Caco-2 (cell line): ENCODE measurements around the gene CST8. TPM values are rescaled to one million over a fixed set of nuclear protein-coding genes. Genes with fewer than 3 reads are reported as not detected.

Experiments used
- BruUV-seq: library from RNA; stranded (reverse); fragments of 400-500 nt; replicated peaks from 2 replicates; lab custom pipeline; 2021; lab: Mats Ljungman, UMichigan
- CTCF ChIA-PET: fragments of 300-600 bp; sonication (Branson Sonifier 250); formaldehyde crosslinking; loops from one replicate; lab custom pipeline; 2022; ENCODE audit warnings: antibody characterized with exemption; lab: Charles Lee
- POLR2A ChIA-PET: fragments of 300-600 bp; sonication (Branson Sonifier 250); formaldehyde crosslinking; loops from one replicate; lab custom pipeline; 2022; ENCODE audit warnings: antibody characterized with exemption; lab: Charles Lee
- DNase-seq, 2 experiments: peaks; one replicate each; pipeline versions ENCODE4 v3.0.0 to v3.0.0-alpha.2; 2020 to 2022
- H3K27me3 ChIP-seq: replicated peaks from 2 replicates; pipeline ENCODE4 v1.6.0; 2011; ENCODE audit warnings: low read length; ENCODE audit not compliant: control insufficient read depth, insufficient read depth
- H3K36me3 ChIP-seq: 2 replicates; pipeline ENCODE4 v1.5.1; 2011; ENCODE audit warnings: low read length; ENCODE audit not compliant: control insufficient read depth, insufficient read depth
- H3K4me1 ChIP-seq: fragments of 250-450 bp; sonication (Bioruptor Pico); 2 replicates; pipeline ENCODE4 v1.5.1; 2020; ENCODE audit warnings: mild to moderate bottlenecking
- H3K4me3 ChIP-seq: 2 replicates; pipeline ENCODE4 v1.5.1; 2011; ENCODE audit warnings: low read depth, mild to moderate bottlenecking, control low read depth, low read length
- H3K9me3 ChIP-seq: fragments of 250-450 bp; sonication (Bioruptor Pico); 2 replicates; pipeline ENCODE4 v1.5.1; 2020; ENCODE audit warnings: mild to moderate bottlenecking, moderate library complexity
- H3K27ac Mint-ChIP-seq: one replicate; pipeline ENCODE4 v1.8.0; 2022; ENCODE audit warnings: mixed read lengths; ENCODE audit not compliant: unreplicated experiment
- H3K27me3 Mint-ChIP-seq: one replicate; pipeline ENCODE4 v1.8.0; 2022; ENCODE audit warnings: mixed read lengths; ENCODE audit not compliant: insufficient read depth, unreplicated experiment
- H3K36me3 Mint-ChIP-seq: one replicate; pipeline ENCODE4 v1.8.0; 2022; ENCODE audit warnings: mild to moderate bottlenecking, mixed read lengths; ENCODE audit not compliant: insufficient read depth, unreplicated experiment
- H3K4me1 Mint-ChIP-seq: one replicate; pipeline ENCODE4 v1.8.0; 2022; ENCODE audit warnings: low read depth, mixed read lengths; ENCODE audit not compliant: unreplicated experiment
- H3K4me3 Mint-ChIP-seq: one replicate; pipeline ENCODE4 v1.8.0; 2022; ENCODE audit warnings: mild to moderate bottlenecking, moderate library complexity, mixed read lengths; ENCODE audit not compliant: unreplicated experiment
- H3K9me3 Mint-ChIP-seq: one replicate; pipeline ENCODE4 v1.8.0; 2022; ENCODE audit warnings: mixed read lengths; ENCODE audit not compliant: unreplicated experiment
- CTCF ChIP-seq, 2 experiments: fragments of 200-600 bp in 1 of 2; IDR thresholded peaks; 1 replicate in 1 of 2; 2 replicates in 1 of 2; pipeline versions ENCODE4 v1.5.1 to v1.8.0; 2011 to 2022; ENCODE audit warnings: antibody characterized with exemption in 1 of 2, control low read depth in 1 of 2, inconsistent platforms in 1 of 2, low read depth in 1 of 2, low read length in 1 of 2, mild to moderate bottlenecking in 1 of 2, moderate library complexity in 1 of 2; ENCODE audit not compliant: insufficient read depth in 1 of 2, severe bottlenecking in 1 of 2, unreplicated experiment in 1 of 2
- intact Hi-C: fragments of 100-400 bp; cut with micrococcal nuclease; formaldehyde crosslinking; loops from one replicate; pipeline ENCODE4 v1.10.0; 2022; ENCODE audit not compliant: unreplicated experiment
- total RNA-seq: library from RNA; stranded (reverse); gene quantifications from 2 replicates; pipeline ENCODE4 v1.2.3, GENCODE V29; 2022

The CST8 gene
- total RNA-seq, 1 experiment from 2014 or later = not detected

- H3K9me3 ChIP-seq = no peaks in the 10 kb centered on the region; the same call in 1 of the 2 replicates
- no peak overlapping the region for H3K4me3 ChIP-seq
- no peak for DNase-seq
- no TSS peak for BruUV-seq
- no peak for TF ChIP-seq CTCF (IDR thresholded peaks at IDR 0.05; ENCODE audit: insufficient read depth in 1 of 2, low read depth in 1 of 2, low read length in 1 of 2, severe bottlenecking in 1 of 2, unreplicated experiment in 1 of 2)
- POLR2A ChIA-PET = interaction anchor here (0.6 kb wide), 1 partner anchor 567 kb away, joined by 11 read pairs; no protein-coding TSS in a partner anchor
- Mint-ChIP-seq H3K4me3 (no peak overlapping the region), H3K27me3 (no peaks in the 10 kb centered on the region), H3K9me3 (no peaks in the 10 kb centered on the region), H3K36me3 (no peaks in the 10 kb centered on the region), H3K4me1 (no peaks in the 10 kb centered on the region), H3K27ac (no peak overlapping the region)
- no peaks in the 10 kb centered on the region for H3K4me1 ChIP-seq
- 0 out of 2 replicates have a peak, but pooled peaks cover 1% of the 10 kb centered on the region for H3K27me3 ChIP-seq
- intact Hi-C loops = no loop called here
- CTCF ChIA-PET = no interaction called here
- H3K36me3 ChIP-seq = no peaks in the 10 kb centered on the region
Observed at GRCh38 chr20:23492292-23492691, 1.4 kb downstream of the CST8 start.

GRCh38 chr20:23493172-23493772 lies 2.4 kb downstream of the CST8 start:
- Mint-ChIP-seq H3K4me3 (no peak overlapping the region), H3K27ac (no peak overlapping the region), H3K4me1 (no peaks in the 10 kb centered on the region), H3K36me3 (no peaks in the 10 kb centered on the region), H3K9me3 (no peaks in the 10 kb centered on the region), H3K27me3 (no peaks in the 10 kb centered on the region)
- no peaks in the 10 kb centered on the region for H3K36me3 ChIP-seq
- no peaks in the 10 kb centered on the region for H3K4me1 ChIP-seq
- intact Hi-C loops = no loop called here
- BruUV-seq = no TSS peak
- no peak for TF ChIP-seq CTCF (IDR thresholded peaks at IDR 0.05; ENCODE audit: insufficient read depth in 1 of 2, low read depth in 1 of 2, low read length in 1 of 2, severe bottlenecking in 1 of 2, unreplicated experiment in 1 of 2)
- H3K4me3 ChIP-seq = no peak overlapping the region
- no peaks in the 10 kb centered on the region; the same call in 1 of the 2 replicates for H3K9me3 ChIP-seq
- H3K27me3 ChIP-seq = 0 out of 2 replicates have a peak, but pooled peaks cover 1% of the 10 kb centered on the region
- POLR2A ChIA-PET = interaction anchor here (0.6 kb wide), 1 partner anchor 568 kb away, joined by 11 read pairs; no protein-coding TSS in a partner anchor
- CTCF ChIA-PET = no interaction called here
- no peak for DNase-seq

- Histone ChIP-seq H3K27me3 (0 out of 2 replicates have a peak, but pooled peaks cover 1% of the 10 kb centered on the region), H3K9me3 (no peaks in the 10 kb centered on the region; the same call in 1 of the 2 replicates), H3K4me3 (no peak overlapping the region), H3K36me3 (no peaks in the 10 kb centered on the region), H3K4me1 (no peaks in the 10 kb centered on the region)
- intact Hi-C loops = no loop called here
- H3K9me3 Mint-ChIP-seq = no peaks in the 10 kb centered on the region
- H3K27ac Mint-ChIP-seq = no peak overlapping the region
- no peak overlapping the region for H3K4me3 Mint-ChIP-seq
- no peaks in the 10 kb centered on the region for H3K36me3 Mint-ChIP-seq
- H3K27me3 Mint-ChIP-seq = peaks cover 6% of the 10 kb centered on the region
- no peak for TF ChIP-seq CTCF (IDR thresholded peaks at IDR 0.05; ENCODE audit: insufficient read depth in 1 of 2, low read depth in 1 of 2, low read length in 1 of 2, severe bottlenecking in 1 of 2, unreplicated experiment in 1 of 2)
- BruUV-seq = no TSS peak
- POLR2A ChIA-PET = no interaction called here
- no peak for DNase-seq
- H3K4me1 Mint-ChIP-seq = no peaks in the 10 kb centered on the region
- CTCF ChIA-PET = no interaction called here
Observed at GRCh38 chr20:23497536-23497935, 6.6 kb downstream of the CST8 start.
